NT2/D1 (cell line): ENCODE data around the gene GINS3.
"Not testable (repeated sequence)": the region's sequence is repeated elsewhere in the genome, so short reads cannot be mapped to it uniquely, and the experiment has no call there.

ENCODE experiments used
- DNase-seq: peaks from one replicate; pipeline ENCODE4 v3.0.0-alpha.2; 2011; ENCODE audit warnings: low read depth, low spot score
- H3K27me3 ChIP-seq: 2 replicates; pipeline ENCODE4 v1.6.0; 2011; ENCODE audit warnings: mild to moderate bottlenecking; ENCODE audit not compliant: insufficient read length, insufficient read depth
- H3K36me3 ChIP-seq: 2 replicates; pipeline ENCODE4 v1.6.1; 2011; ENCODE audit warnings: mild to moderate bottlenecking, low read length, mixed read lengths; ENCODE audit not compliant: insufficient read depth, insufficient read length
- H3K4me1 ChIP-seq: 2 replicates; pipeline ENCODE4 v1.5.1; 2011; ENCODE audit not compliant: insufficient read depth, insufficient read length
- H3K4me3 ChIP-seq: 2 replicates; pipeline ENCODE4 v1.5.1; 2011; ENCODE audit warnings: low read depth; ENCODE audit not compliant: insufficient read length
- H3K9ac ChIP-seq: 2 replicates; pipeline ENCODE4 v1.6.0; 2011; ENCODE audit warnings: low read depth; ENCODE audit not compliant: insufficient read length
- H3K9me3 ChIP-seq: 2 replicates; pipeline ENCODE4 v1.5.1; 2011; ENCODE audit warnings: mild to moderate bottlenecking, low read length; ENCODE audit not compliant: insufficient read depth
- SUZ12 ChIP-seq: IDR thresholded peaks from 2 replicates; pipeline ENCODE4 v1.6.1; 2011; ENCODE audit not compliant: insufficient read length, insufficient read depth; ENCODE audit errors: extremely low read depth
- YY1 ChIP-seq: IDR thresholded peaks from 2 replicates; pipeline ENCODE4 v1.6.1; 2011; ENCODE audit not compliant: insufficient read length, insufficient read depth
- ZNF274 ChIP-seq: IDR thresholded peaks from 2 replicates; pipeline ENCODE4 v1.6.1; 2011; ENCODE audit warnings: mild to moderate bottlenecking, low read depth, low read length

Gene GINS3

GRCh38 chr16:58411336-58411735 is 19.1 kb downstream of the GINS3 start:
- no peak overlapping the region for H3K9ac ChIP-seq
- TF ChIP-seq ZNF274 (no peak), SUZ12 (no peak), YY1 (no peak)
- no peak overlapping the region for H3K4me3 ChIP-seq
- no peaks in the 10 kb centered on the region for H3K27me3 ChIP-seq
- H3K36me3 ChIP-seq, result peaks cover 3% of the 10 kb centered on the region
- no peak for DNase-seq
- no peaks in the 10 kb centered on the region for H3K4me1 ChIP-seq
- H3K9me3 ChIP-seq, result no peaks in the 10 kb centered on the region

- Histone ChIP-seq H3K27me3 (no peaks in the 10 kb centered on the region), H3K4me1 (no peaks in the 10 kb centered on the region), H3K9ac (no peak overlapping the region), H3K9me3 (no peaks in the 10 kb centered on the region), H3K36me3 (no peaks in the 10 kb centered on the region), H3K4me3 (no peak overlapping the region)
- DNase-seq, result no peak
- no peak for TF ChIP-seq ZNF274
- TF ChIP-seq SUZ12, result no peak
- no peak for TF ChIP-seq YY1
These were observed 19.7 kb downstream of the GINS3 start for GRCh38 chr16:58411736-58412614.

- not testable (repeated sequence) for H3K36me3 ChIP-seq, H3K27me3 ChIP-seq, H3K4me1 ChIP-seq, DNase-seq, H3K4me3 ChIP-seq, H3K9ac ChIP-seq, H3K9me3 ChIP-seq
These were observed 20.3 kb downstream of the GINS3 start for GRCh38 chr16:58412615-58412970.

GRCh38 chr16:58413359-58413758 is 21.1 kb downstream of the GINS3 start:
- Histone ChIP-seq H3K9ac (no peak overlapping the region), H3K9me3 (no peaks in the 10 kb centered on the region), H3K4me3 (no peak overlapping the region), H3K4me1 (peaks cover under 1% of the 10 kb centered on the region), H3K27me3 (no peaks in the 10 kb centered on the region), H3K36me3 (no peaks in the 10 kb centered on the region)
- no peak for DNase-seq
- no peak for TF ChIP-seq YY1
- no peak for TF ChIP-seq ZNF274
- no peak for TF ChIP-seq SUZ12

GRCh38 chr16:58415003-58415402 is 22.7 kb downstream of the GINS3 start:
- Histone ChIP-seq H3K36me3 (no peaks in the 10 kb centered on the region), H3K9ac (no peak overlapping the region), H3K4me1 (peaks cover 6% of the 10 kb centered on the region), H3K4me3 (no peak overlapping the region), H3K27me3 (no peaks in the 10 kb centered on the region), H3K9me3 (no peaks in the 10 kb centered on the region)
- no peak for DNase-seq
- TF ChIP-seq ZNF274, result no peak
- no peak for TF ChIP-seq SUZ12
- TF ChIP-seq YY1, result no peak

GRCh38 chr16:58415961-58416360 is 23.7 kb downstream of the GINS3 start:
- H3K4me1 ChIP-seq, H3K9ac ChIP-seq: not testable (repeated sequence)

GRCh38 chr16:58417035-58417434 is 24.8 kb downstream of the GINS3 start:
- no peaks in the 10 kb centered on the region for H3K9me3 ChIP-seq
- no peaks in the 10 kb centered on the region for H3K36me3 ChIP-seq
- no peaks in the 10 kb centered on the region for H3K27me3 ChIP-seq
- H3K9ac ChIP-seq, result no peak overlapping the region
- no peak overlapping the region for H3K4me3 ChIP-seq
- TF ChIP-seq ZNF274, result no peak
- H3K4me1 ChIP-seq, result peaks cover 6% of the 10 kb centered on the region
- DNase-seq, result no peak

More at GRCh38 chr16:58415961-58416360, 23.7 kb downstream of the GINS3 start:
- not testable (repeated sequence) for H3K9me3 ChIP-seq, H3K27me3 ChIP-seq, H3K4me3 ChIP-seq, H3K36me3 ChIP-seq, DNase-seq

GRCh38 chr16:58417600-58417999 is 25.3 kb downstream of the GINS3 start:
- no peak for TF ChIP-seq YY1
- Histone ChIP-seq H3K4me3 (no peak overlapping the region), H3K9me3 (no peaks in the 10 kb centered on the region), H3K36me3 (no peaks in the 10 kb centered on the region), H3K4me1 (peaks cover 6% of the 10 kb centered on the region), H3K27me3 (no peaks in the 10 kb centered on the region), H3K9ac (no peak overlapping the region)
- DNase-seq, result no peak
